A549 treated with Hydrocortisone at 1 μM for 4 hours (cell line): Measurements from ENCODE around the gene BCAR3. TPM values are rescaled to one million over a fixed set of nuclear protein-coding genes. Genes with fewer than 3 reads are reported as not detected.

ENCODE experiments used
- total RNA-seq: library from RNA; stranded (reverse); fragments of 200-300 nt; extraction: Qiagen RNA extraction; gene quantifications from 5 replicates; pipeline ENCODE4 v1.2.3, GENCODE V29; 2022

BCAR3 gene
- 71.7 to 104 TPM (median 77.8 TPM) in 5 replicates for total RNA-seq

DNA sequence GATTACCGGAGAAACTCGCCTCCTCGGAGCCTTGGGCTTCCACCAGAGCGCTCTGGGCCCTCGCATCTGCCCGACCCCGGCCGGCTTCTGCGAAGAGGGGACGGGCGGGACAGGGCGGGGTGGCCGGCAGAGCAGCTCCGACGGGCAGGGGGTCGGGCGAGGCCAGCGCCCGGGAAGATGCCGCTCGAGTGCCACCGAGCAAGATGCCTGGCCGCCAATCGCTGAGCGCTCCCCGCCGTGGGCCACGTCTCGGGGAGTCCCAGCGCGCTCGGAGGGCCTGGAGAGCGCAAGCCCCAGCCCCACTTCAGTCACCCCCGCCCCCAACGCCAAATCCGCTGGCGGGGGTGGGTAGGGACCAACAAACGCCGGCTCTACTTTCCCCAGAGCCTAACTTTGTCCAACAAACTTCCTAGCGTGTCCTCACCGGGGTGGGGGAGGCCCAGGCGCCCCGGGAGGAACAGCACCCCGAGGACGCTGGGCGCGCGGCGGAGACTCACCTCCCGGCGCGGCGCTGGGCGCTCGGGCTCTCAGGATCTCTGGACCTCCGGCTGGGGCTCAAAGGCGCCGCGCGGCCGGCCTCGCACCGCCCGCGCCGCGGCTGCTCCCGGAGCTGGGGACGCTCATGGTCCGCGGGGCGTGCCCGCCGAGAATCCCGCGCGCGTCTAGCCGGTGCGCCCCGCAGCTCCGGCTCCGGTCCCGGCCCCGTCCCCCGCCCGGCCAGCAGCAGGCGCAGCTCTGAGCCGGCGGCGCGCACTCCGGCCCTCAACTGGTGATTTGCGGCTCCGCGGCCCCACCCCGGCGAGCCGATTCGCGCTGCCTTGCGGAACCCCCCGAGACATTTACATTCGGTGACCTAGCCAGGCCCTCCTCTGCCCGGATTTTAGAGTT is at the start of gene BCAR3:
TSS of gene BCAR3 (minus strand) at position 737 of the 888 bp plus-strand sequence. CDS start 6,907 bp downstream, outside the sequence.

Other genes starting within 250 kb of the BCAR3 start
- 18.6 to 32.6 TPM (median 25.9 TPM) in 5 replicates for gene FNBP1L, start 233.7 kb downstream of the BCAR3 start, total RNA-seq
- 37.5 to 43.5 TPM (median 39.6 TPM) in 5 replicates for gene DNTTIP2, start 197.4 kb upstream of the BCAR3 start, total RNA-seq
- 78.9 to 94.5 TPM (median 85.3 TPM) in 5 replicates for gene GCLM, start 227.6 kb upstream of the BCAR3 start, total RNA-seq